ENCODE data around the gene BCAS3.
"Not testable (repeated sequence)": the region's sequence is repeated elsewhere in the genome, so short reads cannot be mapped to it uniquely, and the experiment has no call there.

Gene BCAS3

DNA sequence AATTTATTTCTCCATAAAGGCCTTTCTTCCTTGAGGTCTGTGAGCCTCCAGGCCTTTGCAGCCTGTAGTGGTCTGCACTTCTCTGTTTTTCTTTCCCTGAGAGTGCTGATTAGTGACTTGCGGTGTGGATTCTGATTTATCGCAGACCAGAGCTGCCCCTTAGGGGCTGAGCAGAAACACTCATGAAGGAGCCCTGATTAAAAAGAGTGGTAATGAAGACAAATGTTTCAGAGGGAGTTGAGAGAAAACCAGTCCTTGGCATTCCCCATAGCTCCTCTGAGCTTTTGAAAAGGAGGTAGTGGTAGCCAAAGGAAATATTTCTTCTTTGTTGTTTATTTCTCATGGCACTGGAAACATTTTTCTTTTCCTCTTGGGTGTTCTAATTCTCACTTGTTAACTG, 453.9 kb downstream of the BCAS3 start:
- no peak for DNase-seq (ENCODE audit: low read depth)

DNA sequence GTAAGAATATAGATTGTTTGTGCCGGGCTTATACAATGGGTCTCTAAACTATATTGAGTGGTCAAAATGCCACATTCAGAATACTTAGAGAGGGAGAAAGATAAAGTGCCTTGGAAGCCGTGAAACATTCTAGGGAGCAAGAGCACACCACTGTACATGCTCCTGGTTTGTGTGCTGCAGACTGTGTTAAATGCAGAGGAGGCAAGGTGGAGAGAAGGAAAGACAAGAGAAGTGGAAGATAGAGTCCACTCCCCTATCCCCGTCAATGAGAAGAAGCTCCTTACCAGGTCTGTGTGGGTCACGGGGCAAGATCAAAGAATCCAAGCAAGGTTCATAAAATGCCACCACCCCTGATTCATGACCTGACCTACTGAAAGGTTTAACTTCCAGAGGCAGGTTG, 454.9 kb downstream of the BCAS3 start:
- no peak for DNase-seq (ENCODE audit: low read depth)

DNA sequence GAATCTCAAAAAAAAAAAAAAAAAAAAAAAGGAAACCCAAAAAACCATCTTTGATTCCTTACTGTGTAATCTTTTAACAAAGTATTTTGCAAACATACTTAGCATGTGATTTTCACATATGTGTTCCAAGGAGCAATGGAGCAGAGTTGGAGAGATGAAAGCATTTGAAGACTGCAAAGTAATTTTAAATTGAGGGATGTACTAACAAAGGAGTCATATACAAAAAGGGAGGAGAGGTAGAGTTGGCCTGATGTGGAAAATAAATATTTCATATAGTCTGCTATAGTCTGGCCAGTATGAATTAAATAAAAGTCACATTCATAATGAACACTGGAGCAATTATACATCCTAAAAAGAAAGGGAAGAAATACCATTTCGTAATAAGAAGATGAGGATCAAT, 456.2 kb downstream of the BCAS3 start:
- no peak for DNase-seq (ENCODE audit: low read depth)

DNA sequence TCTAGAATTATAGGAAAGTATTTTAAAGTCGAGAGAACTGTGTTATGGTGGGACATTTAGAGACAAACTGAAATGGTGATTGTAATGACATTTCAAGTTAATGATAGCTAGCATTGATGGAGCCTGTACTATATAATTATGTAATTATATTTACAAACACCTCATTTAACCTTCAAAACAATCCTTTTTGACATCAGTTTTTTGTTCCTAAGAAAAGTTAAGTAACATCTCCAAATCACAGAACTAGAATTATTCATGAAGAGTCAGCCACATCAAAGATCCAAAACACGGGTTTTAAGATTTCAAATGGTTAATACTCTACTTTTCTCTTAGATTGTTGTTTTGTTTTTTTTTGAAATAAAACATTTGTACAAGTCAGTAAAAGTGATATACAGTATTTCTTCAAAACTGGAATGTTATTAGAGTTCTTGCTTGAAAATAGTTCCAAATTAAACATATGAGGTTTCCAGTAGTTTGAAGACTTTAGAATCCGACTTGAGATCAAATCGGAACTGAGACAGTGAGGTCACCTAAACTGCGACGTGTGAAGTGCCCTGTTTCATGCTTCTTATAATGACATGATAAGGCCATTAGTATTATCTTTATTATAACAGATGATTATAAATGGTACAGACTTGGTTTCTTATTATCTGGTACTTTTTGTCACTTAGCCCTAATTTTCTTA, 457.0 kb downstream of the BCAS3 start:
- no peak for DNase-seq (ENCODE audit: low read depth)

DNA sequence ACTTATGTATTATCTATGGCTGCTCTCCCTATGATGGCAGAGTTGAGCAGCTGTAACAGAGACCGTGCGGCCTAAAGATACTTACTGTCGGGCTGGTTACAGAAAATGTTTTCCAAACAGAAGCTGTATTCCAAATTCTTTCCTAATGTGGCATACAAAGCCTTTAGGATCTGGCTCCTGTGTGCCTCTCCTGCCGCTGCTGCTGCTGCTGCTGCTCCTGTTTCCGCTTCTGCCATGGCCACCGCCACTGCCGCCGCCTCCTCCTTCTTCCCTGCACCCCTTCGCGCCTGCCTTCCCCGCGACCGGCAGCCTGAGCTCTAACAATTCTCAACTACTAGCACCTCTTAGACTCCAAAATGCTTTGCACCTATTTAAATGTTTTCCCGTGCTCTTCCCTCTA, 458.1 kb downstream of the BCAS3 start:
- DNase-seq (ENCODE audit: low read depth): no peak

DNA sequence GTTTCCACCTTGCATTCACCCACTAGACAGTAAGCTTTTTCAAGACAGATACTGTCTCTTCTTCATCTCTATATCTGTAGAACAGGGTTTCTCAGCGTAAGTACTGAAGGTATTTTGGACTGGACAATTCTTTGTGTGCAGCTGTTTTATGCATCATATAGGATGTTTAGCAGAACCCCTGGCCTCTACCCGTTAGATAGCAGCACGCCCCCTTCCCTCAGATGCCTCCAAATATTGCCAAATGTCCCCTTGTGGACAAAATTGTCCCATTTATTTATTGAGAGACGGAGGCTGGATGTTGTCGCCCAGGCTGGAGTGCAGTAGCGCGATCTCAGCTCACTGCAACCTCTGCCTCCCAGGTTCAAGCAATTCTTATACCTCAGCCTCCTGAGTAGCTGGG, 458.6 kb downstream of the BCAS3 start:
- no peak for DNase-seq (ENCODE audit: low read depth)

DNA sequence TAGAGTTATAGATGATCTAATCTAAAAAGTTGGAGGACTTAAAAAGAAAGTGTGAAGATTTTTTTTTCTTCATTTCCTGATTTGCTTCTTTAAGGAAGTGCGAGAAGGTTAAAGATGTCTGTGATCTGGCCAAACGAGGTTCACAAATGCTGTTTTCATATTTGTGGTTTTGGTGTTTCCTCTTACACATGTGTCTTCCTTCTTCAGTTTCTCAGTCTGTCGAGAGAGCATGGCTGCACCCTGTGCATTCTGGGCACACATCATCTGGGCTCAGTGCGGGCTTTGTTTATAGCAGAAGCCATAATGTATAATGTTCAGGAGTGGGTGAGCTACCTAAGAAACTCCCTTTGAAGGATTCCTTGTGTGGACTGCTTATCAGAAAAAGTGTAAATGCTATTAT, 461.6 kb downstream of the BCAS3 start:
- DNase-seq (ENCODE audit: low read depth): peak; percentile 6

DNA sequence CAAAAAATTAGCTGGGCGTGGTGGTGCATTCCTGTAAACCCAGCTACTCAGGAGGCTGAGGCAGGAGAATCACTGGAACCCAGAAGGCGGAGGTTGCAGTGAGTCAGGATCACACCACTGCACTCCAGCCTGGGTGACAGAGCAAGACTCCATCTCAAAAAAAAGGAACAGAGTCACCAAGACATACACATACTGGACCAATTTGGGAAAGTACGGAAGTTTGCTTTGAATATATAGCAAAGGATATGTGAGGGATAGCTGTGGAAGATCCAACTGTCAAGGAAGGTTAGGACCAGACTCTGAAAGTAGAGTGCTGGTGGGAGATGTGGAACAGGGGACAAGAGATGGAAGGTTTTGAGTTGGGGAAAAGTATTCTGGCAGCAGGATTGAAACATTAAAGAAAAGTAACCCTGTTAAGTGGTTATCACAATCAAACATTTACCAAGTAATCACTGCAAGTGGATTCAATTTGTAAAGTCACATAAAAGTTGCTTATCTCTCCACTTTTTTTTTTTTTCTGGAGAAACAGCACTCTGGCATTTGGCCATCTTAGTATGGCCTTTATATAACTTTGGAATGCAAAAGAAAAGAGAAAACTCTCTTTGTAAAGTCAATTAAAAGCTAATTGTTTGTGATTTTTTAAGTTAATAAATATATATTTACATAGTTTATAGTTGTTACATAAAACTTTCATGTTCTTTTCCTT, 462.6 kb downstream of the BCAS3 start:
- no peak for DNase-seq (ENCODE audit: low read depth)

DNA sequence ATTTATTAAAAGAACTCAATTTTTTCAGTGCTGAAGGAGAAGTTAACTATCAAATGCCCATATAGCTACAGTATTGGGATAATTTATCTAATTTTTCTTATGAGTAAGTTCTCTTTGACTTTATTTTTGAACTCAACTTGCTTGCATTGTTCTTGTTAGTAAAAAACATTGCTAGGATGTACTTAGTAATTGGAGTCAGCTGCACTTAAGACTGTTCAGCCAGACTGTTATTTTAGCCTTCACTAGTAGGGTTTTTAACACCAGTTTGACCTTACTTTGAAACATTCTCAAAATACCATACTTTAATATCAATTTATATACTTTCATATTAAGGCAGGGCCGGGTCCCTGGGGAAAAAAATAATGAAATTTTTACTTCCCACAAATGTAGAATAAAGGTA, 465.4 kb downstream of the BCAS3 start:
- no peak for DNase-seq (ENCODE audit: low read depth)

DNA sequence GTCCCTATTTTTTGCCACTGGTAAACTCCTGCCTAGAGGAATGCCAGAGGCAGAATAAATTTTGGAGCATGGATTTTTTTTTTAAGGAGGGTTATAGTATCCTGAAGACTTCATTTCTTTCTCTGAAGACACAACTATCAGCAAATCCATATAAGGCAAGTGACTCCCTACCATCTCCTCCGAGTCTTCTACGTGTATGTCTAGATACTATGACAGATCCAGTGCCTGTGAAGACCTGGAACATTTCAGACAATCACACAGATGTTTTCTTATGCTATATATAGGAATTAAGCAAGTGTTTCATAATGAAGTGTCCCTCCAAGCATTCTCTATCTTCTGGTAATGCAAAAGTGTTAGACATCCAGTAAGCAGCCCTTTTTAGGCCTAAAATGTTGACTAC, 466.5 kb downstream of the BCAS3 start:
- DNase-seq (ENCODE audit: low read depth): no peak

DNA sequence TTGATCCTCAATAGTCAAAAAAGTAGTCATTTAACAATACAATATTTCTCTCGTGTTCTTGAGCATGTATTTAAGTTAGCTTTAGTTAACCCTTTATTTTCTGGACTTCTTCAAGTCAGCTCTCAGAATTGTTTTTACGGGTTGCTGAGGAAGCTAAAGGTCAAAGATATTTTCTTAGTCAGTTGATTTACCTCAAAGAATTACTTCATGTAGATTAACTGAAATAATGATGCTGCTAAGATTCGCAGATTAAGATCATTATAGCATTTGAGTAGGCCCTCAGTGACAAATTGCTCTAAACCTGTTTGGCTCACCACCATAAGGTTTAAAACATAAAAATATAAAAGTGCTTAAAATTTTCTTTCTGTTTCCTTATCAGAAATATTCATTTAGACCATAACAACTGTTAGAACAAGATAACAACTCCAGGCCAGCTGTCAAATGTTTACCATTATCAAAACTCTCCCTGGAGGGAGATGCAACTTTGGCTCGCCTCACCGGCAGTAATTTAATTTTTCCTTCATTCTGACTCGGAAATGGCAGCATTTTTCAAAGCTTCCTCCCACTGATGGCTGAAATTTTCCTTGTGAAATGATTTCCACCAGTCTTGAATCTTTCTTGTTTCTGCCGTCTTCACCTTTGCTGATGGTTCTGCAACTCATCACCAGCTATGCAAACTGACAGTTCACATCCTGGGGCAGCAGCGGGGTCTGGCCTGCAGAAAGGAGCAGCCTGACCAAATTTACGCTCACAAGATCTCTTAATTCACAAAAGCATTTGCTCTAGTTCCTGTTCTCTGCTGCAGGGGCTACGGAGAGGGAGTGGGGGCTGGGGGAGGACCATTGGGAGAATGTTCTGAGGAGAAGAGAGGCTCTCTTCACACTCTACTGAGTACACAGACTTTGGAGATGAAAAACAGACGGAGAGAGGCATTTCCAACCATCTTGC, 467.2 kb downstream of the BCAS3 start:
- DNase-seq (ENCODE audit: low read depth): no peak

DNA sequence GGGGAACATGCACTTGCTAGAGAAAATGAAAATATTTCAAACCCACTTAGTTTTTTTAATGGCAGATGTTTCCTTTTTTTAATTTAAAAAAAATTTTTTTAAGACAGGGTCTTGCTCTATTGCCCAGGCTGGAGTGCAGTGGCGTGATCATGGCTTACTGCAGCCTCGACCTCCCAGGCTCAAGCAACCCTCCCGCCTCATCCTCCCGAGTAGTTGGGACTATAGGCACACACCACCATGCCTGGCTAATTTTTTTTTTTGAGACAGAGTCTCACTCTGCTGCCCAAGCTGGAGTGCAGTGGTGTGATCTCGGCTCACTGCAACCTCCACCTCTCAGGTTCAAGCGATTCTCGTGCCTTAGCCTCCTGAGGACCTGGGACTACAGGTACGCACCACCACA, 469.2 kb downstream of the BCAS3 start:
- not testable (repeated sequence) for DNase-seq (ENCODE audit: low read depth)

DNA sequence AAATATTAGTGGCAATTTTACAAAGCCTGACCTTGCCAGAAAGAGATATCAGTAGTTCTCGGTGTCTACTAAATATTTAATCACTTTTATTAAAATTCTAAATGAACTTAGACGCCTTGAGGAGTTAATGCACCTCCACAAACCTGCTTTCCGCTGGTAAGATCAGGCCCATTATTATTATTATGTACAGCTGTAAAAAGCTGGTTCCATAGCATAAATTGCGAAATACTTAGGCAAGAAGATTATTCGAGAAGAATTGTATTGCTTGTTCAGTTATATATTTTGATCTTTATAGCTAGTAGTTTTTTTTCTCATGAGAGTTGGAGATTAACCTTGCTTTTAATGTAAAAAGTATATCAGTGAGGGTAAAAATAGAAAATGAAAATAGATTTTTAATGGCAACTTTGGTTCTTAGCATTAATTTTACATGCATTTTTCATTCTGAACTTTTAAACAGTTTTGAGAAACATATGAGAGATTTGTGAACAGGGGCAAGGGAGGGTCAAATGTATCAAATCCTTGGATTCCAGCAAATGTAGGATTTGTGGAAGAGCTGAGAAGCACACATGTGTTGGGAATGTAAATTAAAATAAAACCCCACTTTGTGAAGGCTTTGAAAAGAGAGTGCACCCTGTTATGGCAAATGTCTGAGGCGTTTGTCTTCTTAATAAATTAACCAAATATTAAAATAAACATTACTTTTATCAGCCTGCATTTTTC, 471.6 kb downstream of the BCAS3 start:
- DNase-seq (ENCODE audit: low read depth): no peak

DNA sequence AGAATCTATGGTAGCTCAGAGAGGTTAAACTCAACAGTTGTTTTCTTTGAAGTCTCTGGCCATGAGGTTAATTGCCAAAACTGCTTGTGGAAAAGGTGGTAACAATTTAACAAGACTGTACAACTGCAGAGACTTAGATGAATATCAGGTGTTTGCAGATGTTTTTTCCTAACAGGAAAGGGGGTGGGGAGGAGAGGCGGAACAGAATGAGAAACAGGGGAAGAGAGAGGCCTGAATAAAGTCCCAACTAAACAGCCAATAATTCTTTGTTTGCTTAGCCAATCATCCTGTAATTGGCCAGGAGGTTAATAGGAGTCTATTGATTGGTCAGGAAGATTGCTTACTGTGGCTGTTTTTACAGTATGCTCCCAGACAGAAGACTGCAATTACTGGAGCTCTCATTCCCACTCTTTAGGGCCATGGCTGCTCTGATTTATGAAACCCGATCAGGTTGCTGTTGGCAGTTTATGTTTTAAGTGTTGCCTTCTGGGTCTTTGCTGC, 472.3 kb downstream of the BCAS3 start:
- no peak for DNase-seq (ENCODE audit: low read depth)

DNA sequence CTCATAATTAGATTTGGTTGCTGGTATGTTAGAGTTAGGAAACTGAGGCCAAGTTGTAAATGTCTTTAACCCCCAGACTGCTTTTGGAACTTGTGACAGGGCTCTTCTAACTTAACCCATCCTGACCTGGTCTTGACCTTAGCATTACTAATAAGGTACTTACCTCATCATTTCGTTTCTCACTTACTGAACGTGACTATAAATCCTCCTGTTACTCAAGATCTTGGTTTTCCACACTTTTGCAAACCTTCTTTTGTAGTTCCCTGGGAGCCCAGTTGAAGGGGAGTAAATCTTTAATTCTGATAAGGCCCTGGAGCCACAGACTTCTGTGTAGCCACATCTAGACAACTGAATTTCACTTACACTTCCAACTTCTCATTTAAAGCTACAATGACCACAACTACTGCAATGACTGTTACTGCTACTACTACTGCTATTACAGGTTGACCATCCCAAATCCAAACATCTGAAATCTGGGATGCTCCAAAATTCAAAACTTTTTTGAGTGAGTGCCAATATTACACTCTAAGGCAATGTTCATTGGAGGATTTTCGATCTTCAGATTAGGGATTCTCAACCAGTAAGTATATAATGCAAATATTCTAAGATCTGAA, 473.1 kb downstream of the BCAS3 start:
- no peak for DNase-seq (ENCODE audit: low read depth)

DNA sequence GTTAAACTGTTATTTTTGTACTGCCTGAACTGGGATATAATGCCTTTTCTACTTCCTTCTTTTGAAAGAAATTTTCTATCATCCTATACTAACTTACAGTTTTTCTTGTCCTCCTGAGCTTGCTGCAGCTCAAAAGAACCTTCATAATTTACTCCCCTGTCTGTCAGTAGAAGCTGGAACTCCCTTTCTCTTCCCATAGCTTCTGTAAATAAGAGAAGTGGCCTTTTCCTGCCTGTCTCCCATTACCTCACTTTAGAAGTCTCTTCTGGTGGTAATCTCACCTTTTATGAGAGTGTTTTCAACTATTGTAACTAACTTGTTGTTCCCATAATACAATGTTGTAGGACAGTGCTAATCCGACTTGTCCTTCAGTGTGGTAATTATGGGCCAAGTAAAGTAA, 475.2 kb downstream of the BCAS3 start:
- DNase-seq (ENCODE audit: low read depth): no peak

DNA sequence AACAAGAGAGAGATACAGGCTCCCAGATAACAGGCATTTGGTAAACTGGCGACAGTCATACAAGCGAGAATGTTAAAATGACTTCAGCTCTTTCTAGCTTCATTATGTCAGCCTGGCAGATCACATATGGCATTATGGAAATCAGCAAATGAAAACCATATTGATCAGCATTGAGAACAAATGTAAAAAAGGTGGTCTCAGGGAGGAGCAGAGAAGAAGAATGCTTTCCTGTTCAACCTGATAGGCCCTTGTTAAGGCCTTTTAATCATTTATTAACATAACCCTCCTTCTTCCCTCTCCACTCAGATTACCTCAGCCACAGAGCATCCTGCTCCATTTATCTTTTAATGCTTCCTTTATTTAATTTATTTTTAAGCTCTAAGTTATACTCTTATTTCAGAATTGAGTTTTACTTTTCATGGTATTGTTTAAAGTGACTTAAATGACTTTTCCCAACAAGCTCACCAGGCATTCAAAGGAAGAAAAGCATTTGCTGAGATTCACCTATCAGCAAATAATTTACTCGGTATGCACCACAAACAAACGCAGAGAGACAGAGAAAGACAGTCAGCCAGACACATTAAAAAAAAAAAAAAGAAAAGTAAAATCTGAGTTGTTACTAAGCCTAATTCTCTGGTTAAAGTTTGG, 478.1 kb downstream of the BCAS3 start:
- no peak for DNase-seq (ENCODE audit: low read depth)

DNA sequence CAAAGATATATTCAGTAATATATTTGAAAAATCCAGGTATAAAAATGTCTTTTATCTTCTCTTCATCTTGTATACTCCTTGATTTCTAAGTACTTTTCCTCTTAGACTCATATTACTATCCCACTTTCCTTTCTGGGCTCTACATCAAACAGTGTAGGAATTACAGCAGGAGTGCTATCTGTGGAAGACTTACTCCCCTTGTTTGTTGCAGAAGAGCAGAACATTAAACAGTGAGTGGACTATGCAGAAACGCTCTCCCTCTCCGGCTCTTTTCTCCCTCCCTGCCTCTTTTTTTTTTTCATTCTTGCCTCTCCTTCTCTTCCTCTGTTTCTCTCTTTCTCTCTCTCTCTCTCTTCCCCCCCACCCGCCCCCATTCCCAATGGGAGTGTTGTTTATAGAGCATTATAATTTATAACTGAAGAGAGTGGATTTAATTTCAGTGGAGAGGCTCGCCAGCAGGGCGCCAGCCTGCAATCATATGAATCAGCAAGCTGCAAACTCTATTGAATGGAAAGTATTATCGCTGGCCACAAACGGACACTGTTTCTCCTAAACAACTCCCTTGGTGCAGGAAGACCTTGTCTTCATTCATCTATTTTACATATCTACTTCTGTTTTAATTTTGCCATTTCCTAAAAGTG, 479.7 kb downstream of the BCAS3 start:
- DNase-seq (ENCODE audit: low read depth): no peak

DNA sequence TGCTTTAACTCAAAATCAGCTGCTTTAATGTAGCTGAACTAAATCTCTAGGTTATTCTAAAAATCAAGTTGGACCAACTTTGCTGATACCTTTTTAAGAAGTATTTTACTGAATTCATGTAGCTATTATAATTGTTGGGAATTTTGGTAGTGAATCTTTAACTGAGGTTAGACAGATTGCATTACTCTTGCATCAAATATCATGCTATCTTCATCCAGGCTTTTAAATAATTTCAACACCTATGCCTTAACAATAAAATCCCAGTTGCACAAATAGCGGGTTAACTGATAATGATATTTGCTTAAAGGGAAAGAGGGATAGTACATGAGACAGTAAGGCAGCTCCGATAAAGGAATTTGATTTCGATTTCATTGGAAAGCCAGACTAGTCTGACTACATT, 480.7 kb downstream of the BCAS3 start:
- no peak for DNase-seq (ENCODE audit: low read depth)

DNA sequence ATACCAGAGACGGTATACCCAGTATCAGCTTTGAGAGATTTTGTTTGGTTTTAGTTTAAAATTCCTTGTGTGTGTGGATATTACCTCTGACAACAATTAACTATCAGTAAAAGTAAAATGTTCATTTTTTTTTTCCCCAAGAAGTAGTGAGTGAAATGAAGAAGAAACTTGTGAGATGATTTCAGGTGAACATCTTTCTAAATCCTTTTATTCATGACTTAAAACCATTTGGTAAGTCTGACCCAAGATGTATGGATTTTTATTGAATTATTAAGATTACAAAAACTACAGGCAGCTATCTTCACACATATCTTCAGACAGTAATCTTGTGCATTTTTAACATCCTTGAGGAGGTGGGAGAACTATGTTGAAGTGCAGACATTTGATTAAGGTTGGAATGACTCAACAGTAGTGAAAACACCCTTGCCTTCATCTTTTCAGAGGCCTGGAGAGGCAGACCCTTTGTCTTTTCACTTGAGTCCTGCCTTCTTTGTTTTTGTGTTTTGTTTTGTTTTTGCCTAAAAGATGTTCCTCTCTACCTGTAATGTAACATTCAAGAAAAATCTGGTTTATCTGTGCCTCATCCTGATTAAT, 481.7 kb downstream of the BCAS3 start:
- no peak for DNase-seq (ENCODE audit: low read depth)
